GM21360 (cell line): Measurements from ENCODE around the gene TUBA1B.
"Not testable (repeated sequence)": the region's sequence is repeated elsewhere in the genome, so short reads cannot be mapped to it uniquely, and the experiment has no call there.

Experiments used
- ATAC-seq: cut with Tn5 transposase; IDR thresholded peaks from one replicate; pipeline ENCODE4 v1.9.1; 2021; ENCODE audit warnings: mild to moderate bottlenecking, moderate library complexity; ENCODE audit not compliant: unreplicated experiment

TUBA1B gene

DNA sequence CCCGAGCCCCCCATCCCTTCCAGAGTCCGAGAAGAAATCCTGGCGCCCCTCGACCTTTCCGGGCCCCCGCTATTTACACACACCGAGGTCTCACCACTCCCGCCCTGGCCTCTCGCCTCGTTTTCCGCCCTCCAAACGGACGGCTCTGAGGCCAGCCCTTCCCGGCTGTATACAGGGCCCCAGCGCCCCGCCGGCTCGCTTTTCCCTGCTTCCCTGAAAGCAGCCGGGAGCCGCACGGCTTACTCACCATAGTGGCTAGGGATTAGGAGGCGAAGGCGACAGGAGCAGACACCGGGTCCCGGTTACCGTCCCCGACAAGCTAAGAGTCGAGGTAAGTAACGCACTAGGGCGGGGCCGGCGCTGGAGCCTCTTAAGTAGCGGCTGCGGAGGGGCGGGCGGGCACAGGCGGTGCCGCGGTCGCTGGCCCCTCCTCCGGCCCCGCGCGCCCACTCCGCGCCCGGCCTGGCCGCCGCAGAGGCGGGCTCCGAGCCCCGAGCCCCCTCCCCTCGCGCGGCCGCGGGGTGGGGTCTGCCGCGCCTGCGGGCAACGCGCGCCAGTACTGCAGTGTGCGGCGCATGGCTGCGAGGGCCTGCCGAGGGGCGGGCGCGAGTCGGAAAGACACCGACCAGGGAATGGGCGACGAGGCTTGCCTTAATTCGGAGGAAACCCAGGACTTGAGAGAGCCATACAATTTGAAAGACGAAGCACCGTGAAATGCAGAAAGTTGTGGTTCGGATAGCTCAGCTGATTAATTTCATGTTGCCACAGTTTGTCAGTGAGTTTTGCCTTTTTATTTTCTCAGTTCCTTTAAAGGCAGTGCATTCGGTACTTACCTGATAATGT lies at the start of gene TUBA1B:
TUBA1B (minus strand) TSS at position 345 of the 843 bp plus-strand sequence; CDS start at position 250, 95 bp downstream.
- ATAC-seq: peak; percentile 65

DNA sequence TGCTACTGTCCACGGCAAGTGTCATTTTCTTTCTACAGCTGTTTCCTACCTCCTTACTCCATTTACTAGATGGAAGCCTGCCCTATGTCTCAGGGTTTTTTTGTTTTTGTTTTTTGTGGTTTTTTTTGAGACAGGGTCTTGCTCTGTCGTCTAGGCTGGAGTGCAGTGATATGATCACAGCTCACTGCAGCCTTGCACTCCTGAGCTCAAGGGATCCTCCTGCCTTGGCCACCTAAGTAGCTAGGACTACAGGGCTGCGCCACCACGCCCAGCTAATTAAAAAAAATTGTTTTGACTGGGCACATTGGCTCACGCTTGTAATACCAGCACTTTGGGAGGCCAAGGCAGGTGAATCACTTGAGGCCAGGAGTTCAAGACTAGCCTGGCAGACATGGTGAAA lies 43.0 kb upstream of the TUBA1B start:
- ATAC-seq: no peak

DNA sequence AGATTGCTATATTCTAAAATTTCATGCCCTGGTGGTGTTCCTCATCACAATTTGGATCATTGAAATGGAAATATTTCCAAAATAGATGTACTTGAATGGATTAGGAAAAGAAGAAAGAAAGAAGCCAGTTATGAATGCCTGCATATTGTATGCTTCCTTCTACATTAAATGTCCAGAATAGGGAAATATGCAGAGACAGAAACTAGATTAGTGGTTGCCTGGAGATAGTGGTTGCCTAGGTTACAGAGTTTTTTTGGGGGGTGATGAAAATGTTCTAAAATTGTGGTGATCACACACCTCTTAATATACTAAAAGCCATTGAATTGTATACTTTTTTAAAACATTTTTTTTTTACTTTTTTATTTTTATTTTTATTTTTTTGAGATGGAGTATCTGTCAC lies 39.7 kb upstream of the TUBA1B start:
- no peak for ATAC-seq

DNA sequence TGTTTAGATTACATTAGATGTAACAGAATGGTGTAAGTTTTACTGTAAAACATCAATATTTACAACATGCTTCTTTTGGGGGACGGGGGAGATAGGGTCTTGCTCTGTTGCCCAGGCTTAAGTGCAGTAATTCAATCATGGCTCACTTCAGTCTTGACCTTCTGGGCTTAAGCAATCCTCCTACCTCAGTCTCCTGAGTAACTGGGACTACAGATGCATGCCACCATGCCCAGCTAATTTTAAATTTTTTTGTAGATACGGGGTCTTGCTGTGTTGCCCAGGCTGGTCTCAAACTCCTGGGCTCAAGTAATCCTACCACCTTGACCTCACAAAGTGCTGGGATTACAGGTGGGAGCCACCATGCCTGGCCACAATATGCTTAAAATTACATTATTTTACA lies 33.9 kb upstream of the TUBA1B start:
- ATAC-seq: no peak

DNA sequence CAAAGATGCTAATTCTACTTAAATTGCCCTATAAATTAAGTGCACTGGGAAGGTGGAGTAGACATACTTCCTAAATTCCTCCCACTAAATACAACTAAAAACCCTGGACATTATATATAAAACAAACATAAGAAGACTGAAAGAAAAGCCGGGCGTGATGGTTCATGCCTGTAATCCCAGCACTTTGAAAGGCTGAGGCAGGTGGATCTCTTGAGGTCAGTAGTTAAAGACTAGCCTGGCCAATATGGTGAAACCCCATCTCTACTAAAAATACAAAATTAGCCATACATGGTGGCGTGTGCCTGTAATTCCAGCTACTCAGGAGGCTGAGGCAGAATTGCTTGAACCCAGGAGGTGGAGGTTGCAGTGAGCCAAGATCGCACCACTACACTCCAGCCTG lies 30.7 kb upstream of the TUBA1B start:
- ATAC-seq: not testable (repeated sequence)

DNA sequence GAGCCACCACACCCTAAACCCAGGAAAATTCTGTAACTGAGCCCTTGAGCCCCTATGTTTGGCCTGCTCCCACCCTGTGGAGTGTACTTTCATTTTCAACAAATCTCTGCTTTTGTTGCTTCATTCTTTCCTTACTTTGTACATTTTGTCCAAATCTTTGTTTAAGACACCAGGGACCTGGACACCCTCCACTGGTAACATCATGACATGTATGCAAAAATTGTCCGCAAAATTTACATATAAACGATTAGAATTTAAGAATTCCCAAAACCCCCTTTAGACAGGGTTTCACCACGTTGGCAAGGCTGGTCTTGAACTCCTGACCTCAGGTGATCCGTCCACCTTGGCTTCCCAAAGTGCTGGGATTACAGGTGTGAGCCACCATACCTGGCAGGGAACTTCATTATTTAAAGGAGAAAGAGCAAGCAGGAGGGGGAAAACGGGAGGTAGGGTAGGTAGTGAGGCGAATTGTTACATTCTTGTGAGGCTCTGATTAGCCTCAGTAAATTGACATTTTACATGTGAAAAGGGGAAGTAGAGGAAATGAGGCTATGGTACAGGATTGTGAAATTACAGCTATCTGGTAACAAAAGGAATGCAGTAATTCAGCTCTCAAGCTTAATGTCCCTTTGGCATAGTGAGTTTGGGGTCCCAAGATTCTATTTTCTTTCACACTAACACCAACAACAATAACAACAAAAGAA lies 30.0 kb upstream of the TUBA1B start:
- no peak for ATAC-seq

DNA sequence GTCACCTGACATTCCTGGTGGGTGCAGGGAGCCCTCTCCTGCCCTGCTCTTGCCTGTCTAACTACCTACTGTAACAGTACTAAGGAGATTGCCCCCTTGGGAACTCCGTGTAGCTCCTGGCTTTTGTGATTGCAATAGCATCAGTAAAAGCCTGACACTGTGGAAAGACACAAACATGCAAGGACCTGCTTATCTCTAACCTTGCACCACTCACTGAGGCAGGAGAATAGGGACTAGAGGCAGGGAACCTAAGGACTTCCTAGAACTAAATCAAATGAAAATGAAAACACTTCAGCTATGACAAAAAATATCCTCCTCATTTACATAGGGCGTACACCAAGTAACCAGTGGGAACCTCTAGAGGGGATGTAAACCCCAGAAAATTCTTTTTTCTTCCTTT lies 29.2 kb upstream of the TUBA1B start:
- no peak for ATAC-seq

DNA sequence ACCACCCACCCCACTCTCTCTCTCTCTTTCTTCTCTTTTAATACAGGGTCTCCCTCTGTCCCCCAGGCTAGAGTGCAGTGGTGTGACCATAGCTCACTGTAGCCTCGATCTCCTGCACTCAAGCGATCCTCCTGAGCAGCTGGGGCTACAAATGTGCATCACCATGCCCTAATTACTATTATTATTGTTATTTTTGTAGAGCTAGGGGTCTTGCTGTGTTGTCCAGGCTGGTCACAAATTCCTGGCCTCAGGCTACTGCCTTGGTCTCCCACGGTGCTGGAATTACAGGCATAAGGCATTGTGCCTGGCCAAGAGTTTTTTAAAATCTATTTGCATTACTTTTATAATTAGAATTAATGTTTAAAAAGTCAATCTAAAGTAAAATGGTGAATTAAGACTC lies 23.0 kb upstream of the TUBA1B start:
- ATAC-seq: no peak

DNA sequence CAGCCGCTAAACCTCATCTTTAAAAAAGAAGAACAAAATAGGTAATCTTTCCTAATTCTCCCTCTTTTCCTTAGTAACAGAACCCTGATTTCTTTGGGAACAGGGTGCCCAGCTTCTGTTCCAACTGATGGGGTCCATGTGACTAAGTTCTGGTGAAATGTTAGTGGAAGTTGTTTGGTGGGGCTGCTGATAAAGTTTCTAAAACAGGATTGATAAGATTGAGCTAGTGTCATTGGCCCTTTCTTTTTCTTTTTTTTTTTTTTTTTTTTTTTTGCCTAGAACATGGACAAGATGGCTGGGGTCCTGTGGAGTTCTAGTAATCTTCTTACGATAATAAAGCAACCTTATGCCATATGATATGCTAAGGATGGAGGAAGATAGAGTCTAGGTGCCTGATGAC lies 16.2 kb upstream of the TUBA1B start:
- ATAC-seq: no peak

DNA sequence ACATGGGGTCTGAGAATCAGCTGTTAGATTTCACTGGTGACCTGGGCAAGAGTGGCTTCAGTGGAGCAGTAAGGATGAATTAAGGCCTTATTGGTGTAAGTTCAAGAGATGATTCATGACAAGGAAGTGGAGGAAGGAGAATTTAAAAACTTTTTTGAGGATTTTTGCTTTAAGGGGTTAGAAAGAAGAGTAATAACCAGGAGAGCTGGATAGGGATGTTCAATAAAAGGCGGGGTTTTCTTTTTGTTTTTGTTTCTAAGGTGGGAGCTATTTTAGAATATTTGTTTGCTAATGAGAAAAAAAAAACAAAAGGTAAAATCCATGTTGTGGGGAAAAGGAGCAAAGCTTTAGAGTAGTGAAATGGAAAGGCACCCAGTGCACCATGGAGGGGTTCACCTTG lies 15.2 kb upstream of the TUBA1B start:
- ATAC-seq: no peak

DNA sequence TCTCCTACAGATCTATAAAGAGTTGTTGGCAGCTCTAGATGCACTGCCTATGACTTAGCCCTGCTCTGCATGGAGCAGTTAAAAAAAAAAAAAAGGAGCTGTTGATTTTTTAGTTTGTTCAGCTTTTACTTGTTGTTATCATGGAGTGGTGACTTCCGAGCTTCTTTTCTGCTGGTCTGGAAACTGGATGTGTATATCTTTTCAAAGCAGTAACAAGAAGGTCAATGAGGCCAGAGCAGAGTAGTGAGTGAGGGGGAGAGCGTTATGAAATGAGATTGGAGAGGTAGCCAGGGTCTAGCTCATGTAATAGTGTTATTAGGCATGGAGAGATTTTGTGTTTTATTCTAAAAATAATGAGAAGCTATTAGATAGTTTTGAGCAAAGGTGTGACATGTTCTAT lies 13.2 kb upstream of the TUBA1B start:
- no peak for ATAC-seq

DNA sequence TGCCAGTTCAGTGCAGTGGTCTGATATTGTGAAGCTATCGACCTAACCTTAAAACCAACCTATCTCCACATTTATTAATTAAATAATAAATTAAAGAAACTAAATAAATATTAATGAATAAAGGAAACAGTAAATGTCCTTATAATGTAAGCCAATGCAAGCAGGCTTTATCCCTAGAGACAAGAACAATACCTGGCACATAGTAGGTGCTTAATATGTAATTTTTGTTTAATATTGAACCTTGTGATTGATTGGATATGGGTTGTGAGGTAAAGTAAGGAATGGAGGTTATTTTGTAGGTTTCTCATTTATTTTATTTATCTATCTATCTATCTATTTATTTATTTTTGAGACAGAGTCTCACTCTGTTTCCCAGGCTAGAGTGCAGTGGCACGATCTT lies 7.8 kb upstream of the TUBA1B start:
- no peak for ATAC-seq

DNA sequence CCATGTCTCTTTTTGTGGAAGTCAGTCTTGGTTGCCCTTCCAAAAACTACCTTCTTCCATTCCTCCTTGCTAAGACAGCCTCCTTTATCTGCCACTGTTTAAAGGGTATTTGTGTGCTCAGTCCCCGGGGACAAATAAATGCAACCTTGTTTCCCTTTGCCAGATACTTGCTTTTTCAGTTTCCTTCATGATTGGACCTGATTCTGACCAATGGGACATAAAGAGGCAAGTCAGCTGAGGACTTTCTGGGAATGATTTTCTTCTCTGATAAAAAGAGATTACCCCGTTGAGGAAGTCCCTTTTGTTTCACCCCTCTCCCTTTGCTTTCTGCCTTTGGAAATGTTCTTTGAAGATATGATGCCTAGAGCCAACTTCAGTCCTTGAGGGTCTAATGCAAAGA lies 7.4 kb upstream of the TUBA1B start:
- ATAC-seq: no peak

DNA sequence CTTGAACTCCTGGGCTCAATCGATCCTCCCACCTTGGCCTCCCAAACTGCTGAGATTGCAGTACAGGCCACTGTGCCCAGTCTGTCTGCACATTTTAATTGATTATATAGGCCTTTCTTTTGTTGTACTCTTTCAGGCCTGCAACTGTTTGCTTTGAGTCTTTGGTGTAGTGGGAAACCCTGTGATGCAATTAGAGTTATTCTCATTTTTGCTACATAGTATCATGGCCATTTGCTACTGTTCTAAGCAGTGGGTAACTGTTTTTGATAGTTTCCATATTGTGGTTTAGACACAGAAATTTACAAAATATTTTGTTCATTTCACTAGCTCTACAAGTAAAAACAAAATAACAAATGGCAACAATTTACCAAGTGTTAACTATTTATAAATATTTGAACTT lies 6.3 kb upstream of the TUBA1B start:
- no peak for ATAC-seq

DNA sequence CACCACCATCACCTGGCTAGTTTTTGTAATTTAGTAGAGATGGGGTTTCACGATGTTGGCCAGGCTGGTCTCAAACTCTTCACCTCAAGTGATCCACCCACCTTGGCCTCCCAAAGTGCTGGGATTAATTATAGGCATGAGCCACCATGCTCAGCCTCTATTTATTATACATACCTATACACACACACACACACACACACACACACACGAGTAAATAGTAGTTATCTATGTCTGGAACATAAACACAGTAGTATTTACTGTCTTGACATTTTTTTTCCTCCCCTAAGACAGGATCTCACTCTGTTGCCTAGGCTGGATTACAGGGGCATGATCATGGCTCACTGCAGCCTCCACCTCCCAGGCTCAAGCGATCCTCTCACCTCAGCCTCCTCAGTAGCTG lies 5.8 kb upstream of the TUBA1B start:
- ATAC-seq: not testable (repeated sequence)

DNA sequence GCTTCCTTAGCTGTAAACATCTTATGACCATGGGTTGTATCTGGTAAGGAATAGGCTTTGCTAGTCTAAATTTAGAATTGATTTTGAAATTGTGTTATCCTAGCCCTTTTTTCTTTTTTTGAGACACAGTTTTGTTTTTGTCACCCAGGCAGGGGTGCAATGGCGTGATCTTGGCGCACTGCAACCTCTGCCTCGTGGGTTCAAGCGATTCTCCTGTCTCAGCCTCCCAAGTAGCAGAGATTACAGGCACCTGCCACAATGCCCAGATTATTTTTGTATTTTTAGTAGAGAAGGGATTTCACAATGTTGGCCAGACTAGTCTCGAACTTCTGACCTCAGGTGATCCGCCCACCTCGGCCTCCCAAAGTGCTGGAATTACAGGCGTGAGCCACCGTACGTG lies 2.4 kb upstream of the TUBA1B start:
- no peak for ATAC-seq

DNA sequence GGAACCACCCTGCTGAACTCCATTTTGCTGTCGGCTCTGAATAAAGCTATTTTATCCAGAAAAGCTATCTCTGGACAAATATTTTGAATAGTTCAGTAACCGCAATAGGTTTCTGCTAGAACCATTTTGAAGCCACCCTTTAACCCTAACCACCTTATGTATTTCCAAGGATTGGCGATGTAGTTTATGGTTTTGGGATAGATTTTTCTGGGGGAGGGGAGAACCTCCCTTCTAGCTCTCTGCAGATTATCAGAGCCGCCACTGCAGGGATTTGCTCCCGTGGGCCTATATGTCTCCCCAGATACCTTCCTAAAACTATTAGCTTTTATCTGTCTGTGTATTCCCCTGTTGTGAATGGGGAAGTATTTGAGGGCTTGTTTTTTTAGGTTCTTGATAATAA lies 1.8 kb upstream of the TUBA1B start:
- ATAC-seq: no peak

DNA sequence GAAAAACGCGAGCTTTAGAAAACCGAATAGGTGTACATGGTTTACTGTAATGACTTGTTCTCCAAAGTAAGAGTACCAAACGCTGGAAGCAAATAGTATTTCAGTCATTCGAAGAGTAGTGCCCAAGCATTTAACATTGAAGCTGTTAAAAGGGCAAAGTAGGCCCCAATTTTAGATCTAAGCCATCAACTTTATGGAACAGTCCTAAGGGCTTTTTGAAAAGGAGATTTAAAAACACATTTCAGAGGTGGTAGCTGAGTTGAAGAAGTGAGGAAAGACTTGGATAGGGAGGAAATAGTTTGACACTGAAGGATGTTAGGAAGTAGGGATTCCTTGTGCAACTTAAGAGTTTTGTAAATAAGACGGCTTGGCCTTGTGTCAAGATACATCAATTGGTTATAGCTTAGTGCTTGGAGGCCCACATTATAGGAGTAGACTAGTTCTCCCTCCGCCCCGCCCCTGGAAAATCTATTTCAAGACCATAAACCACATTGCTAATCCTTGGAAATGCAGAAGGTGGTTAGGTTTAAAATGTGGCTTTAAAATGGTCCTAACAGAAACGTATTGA lies 783 bp upstream of the TUBA1B start:
- peak; percentile 1 for ATAC-seq

DNA sequence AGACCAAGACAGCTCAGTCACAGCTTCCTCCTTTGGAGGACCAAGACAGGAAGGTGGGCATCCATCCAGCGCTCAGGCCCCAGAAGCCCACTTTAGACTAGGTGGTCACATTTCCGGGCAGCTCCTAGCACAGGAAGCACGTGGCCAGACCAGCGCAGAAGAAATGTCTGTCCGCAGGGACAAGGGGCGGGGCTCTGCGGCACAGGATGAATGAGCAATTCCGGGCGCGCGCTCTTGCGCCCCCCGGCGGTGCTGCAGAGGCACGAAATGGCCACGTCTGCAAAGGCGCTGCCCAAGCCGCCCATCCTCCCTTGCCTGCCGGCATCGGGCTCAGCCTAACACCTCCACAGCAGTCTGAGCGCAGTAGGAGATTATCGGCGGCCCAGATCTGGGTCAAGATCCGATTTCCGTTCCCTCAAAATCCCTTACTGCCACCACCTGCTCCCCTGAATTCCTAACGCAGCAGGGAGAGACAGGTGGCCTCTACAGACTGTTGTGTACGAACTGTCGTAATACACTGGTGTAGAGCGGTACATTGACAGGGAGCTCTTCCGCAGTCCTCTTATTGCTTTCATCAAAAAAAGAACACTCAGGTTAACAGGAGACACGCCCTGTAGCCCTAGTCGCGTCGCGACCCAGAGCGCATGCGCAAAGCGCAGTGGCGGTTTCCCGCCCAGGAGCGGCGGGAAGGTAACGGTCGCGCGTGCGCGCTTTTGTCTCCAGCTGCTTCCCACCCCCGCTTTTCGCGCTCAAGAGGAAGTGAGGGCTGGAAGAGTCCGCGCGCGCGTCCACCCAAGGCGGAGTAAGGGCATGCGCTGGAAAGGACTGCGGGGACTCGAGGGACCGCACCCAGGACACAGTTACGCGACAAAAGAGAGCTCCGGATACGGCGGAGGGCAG lies 794 bp downstream of the TUBA1B start:
- peak; percentile 54 for ATAC-seq

DNA sequence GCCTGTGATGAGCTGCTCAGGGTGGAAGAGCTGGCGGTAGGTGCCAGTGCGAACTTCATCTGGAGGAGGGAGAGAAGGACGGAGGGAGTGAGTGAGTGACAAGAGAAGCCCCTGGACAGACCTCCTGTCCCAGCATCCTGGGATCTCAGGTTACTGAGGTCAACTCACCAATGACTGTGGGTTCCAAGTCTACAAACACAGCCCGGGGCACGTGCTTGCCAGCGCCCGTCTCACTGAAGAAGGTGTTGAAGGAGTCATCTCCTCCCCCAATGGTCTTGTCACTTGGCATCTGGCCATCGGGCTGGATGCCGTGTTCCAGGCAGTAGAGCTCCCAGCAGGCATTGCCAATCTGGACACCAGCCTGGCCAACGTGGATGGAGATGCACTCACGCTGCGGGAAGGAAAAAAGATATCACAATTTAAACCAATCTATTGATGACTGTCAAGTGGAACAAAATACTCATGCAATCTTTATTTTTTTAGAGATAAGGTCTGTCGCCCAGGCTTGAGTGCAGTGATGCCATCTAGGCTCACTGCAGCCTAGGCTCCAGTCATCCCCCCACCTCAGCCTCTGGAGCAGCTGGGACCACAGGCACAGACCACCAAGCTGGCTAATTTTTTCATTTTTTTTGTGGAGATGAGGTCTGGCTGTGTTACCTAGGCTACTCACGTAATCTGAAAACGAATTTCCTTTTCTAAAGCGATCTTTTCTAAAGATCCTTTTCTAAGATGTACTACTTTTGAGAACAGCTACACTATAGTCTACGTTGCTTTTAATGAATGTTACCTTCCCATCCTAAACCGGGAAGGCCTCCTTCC lies 1.7 kb downstream of the TUBA1B start:
- no peak for ATAC-seq
